ENCODE measurements around the gene MINDY4. TPM values are rescaled to one million over a fixed set of nuclear protein-coding genes. Genes with fewer than 3 reads are reported as not detected.

The MINDY4 gene
- total and polyA plus RNA-seq, 2 of the 13 experiments (the other 11 are each of a cell fraction or from before 2014, with no cell fraction given): not detected

DNA sequence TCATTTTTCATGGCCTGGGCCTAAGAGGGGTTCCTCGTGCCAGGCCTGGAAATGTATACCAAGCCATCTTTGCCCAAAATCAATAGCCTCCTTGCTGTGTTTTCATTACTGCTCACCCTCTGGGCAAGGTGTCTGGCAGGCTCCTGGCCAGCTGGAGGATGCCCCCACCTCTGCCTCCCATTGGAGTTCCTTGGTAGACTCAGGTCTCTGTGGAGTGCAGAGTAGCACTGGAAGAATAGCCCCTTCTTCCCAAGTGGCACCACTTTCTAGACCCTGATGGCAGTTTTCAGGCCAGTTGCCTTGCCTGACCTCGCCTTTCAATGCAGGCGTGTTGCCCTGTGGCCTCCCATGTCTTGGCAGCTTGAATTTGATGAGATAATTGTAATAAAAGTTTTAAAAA is 84.7 kb downstream of the MINDY4 start:
- no peak overlapping the region for H3K9ac ChIP-seq (ENCODE audit: insufficient read depth, low read depth, low read length)
- H3K4me3 ChIP-seq (replicated peaks in 1 of 3; ENCODE audit: insufficient read depth in 1 of 3, low read depth in 2 of 3, low read length in 3 of 3): no peak overlapping the region
- ChIA-PET POLR2A (no interaction called here), CTCF (ENCODE audit: low intra/inter-chr PET ratio, low total read pairs) (no interaction called here)
- H3K27me3 ChIP-seq (ENCODE audit: control insufficient read depth in 1 of 2, insufficient read depth in 2 of 2, low read length in 2 of 2): peaks cover 0 to 2% of the 10 kb centered on the region in 2 experiments; a peak in 2 of 5 replicates
- TF ChIP-seq, protein P1, sequence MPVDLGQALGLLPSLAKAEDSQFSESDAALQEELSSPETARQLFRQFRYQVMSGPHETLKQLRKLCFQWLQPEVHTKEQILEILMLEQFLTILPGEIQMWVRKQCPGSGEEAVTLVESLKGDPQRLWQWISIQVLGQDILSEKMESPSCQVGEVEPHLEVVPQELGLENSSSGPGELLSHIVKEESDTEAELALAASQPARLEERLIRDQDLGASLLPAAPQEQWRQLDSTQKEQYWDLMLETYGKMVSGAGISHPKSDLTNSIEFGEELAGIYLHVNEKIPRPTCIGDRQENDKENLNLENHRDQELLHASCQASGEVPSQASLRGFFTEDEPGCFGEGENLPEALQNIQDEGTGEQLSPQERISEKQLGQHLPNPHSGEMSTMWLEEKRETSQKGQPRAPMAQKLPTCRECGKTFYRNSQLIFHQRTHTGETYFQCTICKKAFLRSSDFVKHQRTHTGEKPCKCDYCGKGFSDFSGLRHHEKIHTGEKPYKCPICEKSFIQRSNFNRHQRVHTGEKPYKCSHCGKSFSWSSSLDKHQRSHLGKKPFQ (CRISPR knock-in tag; IDR thresholded peaks at IDR 0.05; ENCODE audit: insufficient replicate concordance): no peak
- no peak for TF ChIP-seq ZNF235 (CRISPR knock-in tag; IDR thresholded peaks at IDR 0.05; ENCODE audit: borderline replicate concordance)
- no peak for TF ChIP-seq GTF3A (CRISPR knock-in tag; conservative IDR thresholded peaks at IDR 0.05)
- TF ChIP-seq TP53 (CRISPR knock-in tag; conservative IDR thresholded peaks at IDR 0.05): no peak
- no peak for TF ChIP-seq RFX1 (IDR thresholded peaks at IDR 0.05)
- TF ChIP-seq NRL (CRISPR knock-in tag; IDR thresholded peaks at IDR 0.05; ENCODE audit: borderline replicate concordance): no peak
- TF ChIP-seq MAFG (CRISPR knock-in tag; IDR thresholded peaks at IDR 0.05): no peak
- TF ChIP-seq ZNF33B (CRISPR knock-in tag; IDR thresholded peaks at IDR 0.05): no peak
- no peak for TF ChIP-seq ZNF879 (CRISPR knock-in tag; IDR thresholded peaks at IDR 0.05)
- TF ChIP-seq, protein P2, sequence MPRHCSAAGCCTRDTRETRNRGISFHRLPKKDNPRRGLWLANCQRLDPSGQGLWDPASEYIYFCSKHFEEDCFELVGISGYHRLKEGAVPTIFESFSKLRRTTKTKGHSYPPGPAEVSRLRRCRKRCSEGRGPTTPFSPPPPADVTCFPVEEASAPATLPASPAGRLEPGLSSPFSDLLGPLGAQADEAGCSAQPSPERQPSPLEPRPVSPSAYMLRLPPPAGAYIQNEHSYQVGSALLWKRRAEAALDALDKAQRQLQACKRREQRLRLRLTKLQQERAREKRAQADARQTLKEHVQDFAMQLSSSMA (CRISPR knock-in tag; IDR thresholded peaks at IDR 0.05): no peak
- TF ChIP-seq ARID2 (CRISPR knock-in tag; IDR thresholded peaks at IDR 0.05; ENCODE audit: borderline replicate concordance): no peak
- no peak for TF ChIP-seq ZNF776 (CRISPR knock-in tag; IDR thresholded peaks at IDR 0.05)
- no peak for TF ChIP-seq AGO1 (IDR thresholded peaks at IDR 0.05; ENCODE audit: low read depth, low read length, poor library complexity, severe bottlenecking)
- H3K79me2 ChIP-seq (ENCODE audit: insufficient read depth, low read length): no peaks in the 10 kb centered on the region
- in situ Hi-C loops (cut with HindIII; ENCODE audit: extremely low pct_ligation_motif_present, low pct_unique_long_range_greater_than_20kb): no loop called here
- DNase-seq (ENCODE audit: low spot score) (no peak), FAIRE-seq (no peak), ATAC-seq (no peak)
- no peaks in the 10 kb centered on the region for H3K9me3 ChIP-seq (ENCODE audit: low read length)
- no peaks in the 10 kb centered on the region for H3K4me1 ChIP-seq (ENCODE audit: insufficient read depth, low read length)
- no peaks in the 10 kb centered on the region for H3K36me3 ChIP-seq (replicated peaks in 1 of 2; ENCODE audit: control insufficient read depth in 1 of 2, insufficient read depth in 2 of 2, low read length in 2 of 2)
- H3K27ac ChIP-seq (ENCODE audit: extremely low read length, insufficient read depth, low read length): no peak overlapping the region
- H3K4me2 ChIP-seq (ENCODE audit: low read depth, low read length): no peak overlapping the region
- H2AFZ ChIP-seq (ENCODE audit: low read length): no peak overlapping the region
- no TSS peak for BruUV-seq (replicated peaks)
- intact Hi-C loops (cut with micrococcal nuclease; ENCODE audit: unreplicated experiment): no loop called here
- WGBS (ENCODE audit: low lambda C conversion rate): 0% methylated on average over 3 of the region's 3 CpGs
- H4K20me1 ChIP-seq (ENCODE audit: insufficient read depth, low read length): no peaks in the 10 kb centered on the region

All from HepG2 (cell line).